ENCODE measurements around the gene ABHD17C.
"Not testable (repeated sequence)": the region's sequence is repeated elsewhere in the genome, so short reads cannot be mapped to it uniquely, and the experiment has no call there.

The ABHD17C gene

GRCh38 chr15:80695099-80695910 lies at the start of gene ABHD17C:
ABHD17C (plus strand) TSS chr15:80695310; CDS start chr15:80695430, 120 bp downstream.
- DNase-seq: no peak

DNA sequence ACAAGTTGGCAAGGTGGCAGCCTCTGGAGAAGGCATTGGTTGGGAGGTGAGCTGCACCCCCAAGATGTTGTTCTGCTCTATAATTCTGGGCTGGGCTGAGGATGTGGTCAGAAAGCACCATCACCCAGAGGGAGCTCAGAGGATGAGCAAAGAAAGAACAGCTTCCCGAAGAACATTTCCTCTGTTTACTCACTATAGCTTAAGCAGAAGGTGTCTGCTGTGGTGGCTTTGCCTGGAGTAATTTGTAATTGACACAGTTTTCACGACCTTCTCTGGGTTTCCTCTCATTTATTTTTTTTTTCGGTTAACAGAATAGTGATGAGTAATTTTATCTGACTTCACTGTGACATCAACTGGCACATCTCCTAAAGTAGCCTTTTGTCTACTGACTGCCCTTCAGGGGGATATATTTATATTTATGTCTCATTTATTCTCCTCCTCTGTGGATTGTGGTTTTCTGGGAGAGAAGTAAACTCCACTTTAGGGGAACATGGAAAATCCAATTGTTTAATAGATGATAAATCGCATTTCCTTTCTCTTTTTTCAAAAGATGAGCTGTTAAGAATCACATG lies 49.5 kb upstream of the ABHD17C start:
- DNase-seq: no peak

- not testable (repeated sequence) for DNase-seq
Measured at GRCh38 chr15:80647424-80647823, 47.7 kb upstream of the ABHD17C start.

GRCh38 chr15:80654299-80654698 lies 40.8 kb upstream of the ABHD17C start:
- DNase-seq: no peak

- no peak for DNase-seq
Measured at GRCh38 chr15:80659375-80659774, 35.7 kb upstream of the ABHD17C start.

- DNase-seq: no peak
Measured at GRCh38 chr15:80660119-80660518, 35.0 kb upstream of the ABHD17C start.

DNA sequence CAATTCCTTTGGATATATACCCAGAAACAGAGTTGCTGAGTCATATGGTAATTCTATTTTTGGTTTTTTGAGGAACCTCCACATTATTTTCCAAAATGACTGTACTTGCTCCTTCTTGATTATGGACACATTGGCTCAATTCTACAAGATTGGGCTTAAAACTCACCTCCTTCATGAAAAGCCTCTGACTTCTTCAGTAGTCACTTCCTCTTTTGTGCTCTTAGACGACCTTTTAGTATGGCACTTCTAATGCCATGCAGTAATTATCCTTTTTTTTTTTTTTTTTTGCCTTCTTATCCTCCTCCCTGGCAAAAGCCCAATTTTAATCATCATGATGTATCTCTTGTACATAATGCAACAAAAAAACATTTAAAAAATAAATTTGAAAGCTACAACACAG lies 33.0 kb upstream of the ABHD17C start:
- DNase-seq: no peak

DNA sequence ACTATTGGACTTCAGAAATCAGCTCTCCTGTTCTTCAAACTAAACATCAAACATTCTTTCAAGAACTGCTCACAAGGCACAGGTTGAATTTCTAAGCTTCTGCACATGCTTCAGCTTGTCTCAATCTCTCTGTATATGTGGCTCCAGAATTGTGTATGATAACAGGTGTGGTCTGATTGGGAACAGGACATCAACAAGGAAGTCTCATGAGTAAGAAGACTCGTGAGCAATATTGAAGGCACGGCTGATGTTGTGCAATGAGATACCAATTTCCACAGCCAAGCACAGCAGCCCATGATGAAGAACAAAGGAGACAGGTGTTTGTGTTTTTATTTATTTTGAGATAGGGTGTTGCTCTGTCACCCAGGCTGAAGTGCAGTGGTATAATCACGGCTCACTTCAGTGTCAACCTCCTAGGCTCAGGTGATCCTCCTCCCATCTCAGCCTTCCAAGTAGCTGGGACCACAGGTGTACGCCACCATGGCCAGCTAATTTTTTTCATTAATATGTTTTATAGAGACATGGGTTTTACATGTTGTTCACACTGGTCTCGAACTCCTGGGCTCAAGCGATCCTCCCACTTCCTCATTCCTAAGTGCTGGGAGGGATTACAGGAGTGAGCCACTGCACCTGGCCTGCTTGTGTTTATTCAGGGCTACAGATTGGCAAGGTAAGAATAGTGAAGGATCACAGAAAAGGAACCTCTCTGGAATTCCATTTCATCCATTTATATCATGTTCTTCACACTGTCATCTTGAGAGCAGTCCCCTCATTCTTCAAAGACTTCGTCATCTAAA lies 32.2 kb upstream of the ABHD17C start:
- no peak for DNase-seq

DNA sequence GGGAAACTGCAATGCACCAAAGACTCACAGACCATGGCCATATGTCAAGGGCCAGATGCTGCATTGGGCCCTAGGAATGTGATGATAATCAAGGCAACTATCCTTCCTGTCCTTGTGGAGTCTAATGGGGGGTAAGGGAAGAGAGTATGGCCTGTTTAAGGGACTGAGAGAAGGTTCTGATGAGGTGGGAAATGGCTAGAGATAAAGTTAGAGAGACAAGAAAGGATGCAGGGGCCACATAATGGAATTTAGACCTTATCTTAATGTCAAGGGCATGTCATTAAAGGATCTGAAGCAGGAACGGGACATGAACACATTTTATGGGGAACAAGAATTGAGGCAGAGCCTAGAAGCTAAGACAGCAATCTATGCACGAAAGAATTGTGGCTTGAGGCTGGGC lies 30.0 kb upstream of the ABHD17C start:
- DNase-seq: no peak

DNA sequence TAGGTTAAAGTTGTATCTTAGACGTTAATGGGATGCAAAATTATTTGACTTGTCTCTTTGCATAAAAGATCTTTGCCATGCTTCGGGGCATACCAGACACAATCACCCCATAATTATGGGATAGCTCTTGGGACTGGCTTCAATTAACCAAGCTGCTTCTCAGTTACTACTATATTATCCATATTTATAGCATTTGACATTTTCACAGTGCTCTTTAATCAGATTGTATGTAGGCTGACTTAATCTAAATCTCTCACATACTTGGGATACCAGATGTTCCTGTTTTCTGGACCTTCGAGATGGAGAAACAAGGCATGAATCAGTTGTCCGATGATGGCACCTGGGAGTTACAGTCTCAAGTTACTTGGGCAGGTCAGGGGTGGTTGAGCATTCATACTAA lies 27.2 kb upstream of the ABHD17C start:
- DNase-seq: no peak

DNA sequence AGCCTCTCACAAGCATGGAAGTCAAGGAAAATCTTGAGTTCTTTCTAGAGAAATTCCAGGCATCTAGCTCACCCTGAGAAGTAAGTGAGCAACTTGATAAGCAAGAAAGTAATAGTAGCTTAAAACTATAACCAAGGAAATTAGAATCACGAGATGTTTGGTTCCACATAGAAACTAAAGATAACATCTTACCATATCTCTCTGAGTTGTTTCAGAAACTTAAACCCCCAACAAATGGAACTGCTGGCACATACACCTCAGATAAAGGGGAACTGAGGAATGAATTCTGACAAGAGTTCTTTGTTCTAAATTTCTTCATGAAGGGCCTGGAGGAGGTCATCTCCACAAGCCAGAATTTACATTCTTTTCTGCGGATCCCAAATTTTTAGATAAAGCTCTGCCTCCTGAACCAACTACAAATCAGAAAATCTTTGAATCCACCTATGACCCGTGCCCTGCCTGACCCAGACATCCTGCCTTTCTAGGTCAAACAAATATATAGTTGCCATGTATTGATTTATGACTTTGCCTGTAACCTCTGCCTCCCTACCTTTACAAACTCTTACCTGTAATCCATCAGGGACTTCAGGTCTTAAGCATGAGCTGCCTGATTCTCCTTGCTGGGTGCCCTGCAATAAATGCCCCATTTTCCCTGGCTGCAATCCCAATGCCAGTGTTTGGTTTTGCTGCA lies 26.4 kb upstream of the ABHD17C start:
- no peak for DNase-seq

GRCh38 chr15:80669663-80670273 lies 25.3 kb upstream of the ABHD17C start:
- no peak for DNase-seq

- DNase-seq: no peak
Measured at GRCh38 chr15:80673561-80674244, 21.4 kb upstream of the ABHD17C start.

GRCh38 chr15:80674245-80674614 lies 20.9 kb upstream of the ABHD17C start:
- no peak for DNase-seq

DNA sequence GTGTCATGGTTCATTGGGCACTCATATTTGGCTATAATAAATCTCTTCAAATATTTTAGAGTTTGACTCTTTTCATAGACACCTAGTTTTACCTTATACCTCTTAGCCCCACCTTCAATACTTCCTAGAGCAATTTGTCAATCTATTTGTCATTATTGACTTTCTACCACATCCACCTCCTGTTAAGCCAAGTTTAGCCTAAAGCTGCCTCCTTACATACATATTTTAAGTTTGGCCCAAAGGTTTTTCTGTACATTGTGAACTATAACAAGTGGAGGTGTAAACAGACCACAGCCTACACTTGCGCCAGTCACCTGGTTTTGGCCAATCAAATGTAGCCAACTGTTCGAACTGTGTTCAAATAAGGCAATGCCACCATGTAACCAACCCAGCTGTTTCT lies 18.1 kb upstream of the ABHD17C start:
- DNase-seq: no peak

GRCh38 chr15:80679167-80679803 lies 15.8 kb upstream of the ABHD17C start:
- no peak for DNase-seq

DNA sequence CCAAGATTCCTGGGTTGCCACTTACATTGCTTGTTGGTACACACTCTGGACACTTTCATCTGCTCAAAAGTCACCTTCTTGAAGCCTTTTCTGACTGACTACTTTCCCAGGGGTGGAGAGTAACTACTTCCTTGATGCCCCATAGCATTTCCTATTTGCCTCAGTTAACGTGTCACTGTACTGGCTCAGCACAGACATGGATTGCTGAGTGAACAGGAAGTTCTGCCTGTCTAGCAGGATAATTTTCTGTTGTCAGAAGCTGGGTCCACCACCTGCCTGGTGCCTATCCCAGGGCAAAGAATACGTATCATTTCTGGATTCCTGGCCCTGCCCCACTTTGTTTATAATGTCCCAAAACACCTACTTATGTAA lies 15.3 kb upstream of the ABHD17C start:
- DNase-seq: no peak

GRCh38 chr15:80682201-80682600 lies 12.9 kb upstream of the ABHD17C start:
- no peak for DNase-seq

DNA sequence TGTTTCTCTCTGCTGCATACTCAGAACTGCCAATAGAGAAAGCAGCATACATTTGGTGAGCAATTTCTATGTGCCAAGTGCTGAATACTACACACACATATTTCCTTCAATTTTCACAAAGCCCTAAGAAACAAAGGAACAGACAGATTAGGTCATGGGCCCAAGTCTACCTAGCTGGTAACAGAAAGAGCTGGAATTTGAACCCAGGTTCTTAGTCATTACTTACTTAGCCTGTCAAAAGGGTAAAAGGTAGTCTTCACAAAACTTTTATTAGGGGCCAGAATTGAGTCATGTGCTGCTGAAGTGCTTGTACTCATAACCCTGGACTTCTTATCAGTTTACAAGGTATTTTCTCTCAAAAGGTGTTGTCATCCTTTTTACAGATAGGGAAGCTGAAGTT lies 10.4 kb upstream of the ABHD17C start:
- no peak for DNase-seq

DNA sequence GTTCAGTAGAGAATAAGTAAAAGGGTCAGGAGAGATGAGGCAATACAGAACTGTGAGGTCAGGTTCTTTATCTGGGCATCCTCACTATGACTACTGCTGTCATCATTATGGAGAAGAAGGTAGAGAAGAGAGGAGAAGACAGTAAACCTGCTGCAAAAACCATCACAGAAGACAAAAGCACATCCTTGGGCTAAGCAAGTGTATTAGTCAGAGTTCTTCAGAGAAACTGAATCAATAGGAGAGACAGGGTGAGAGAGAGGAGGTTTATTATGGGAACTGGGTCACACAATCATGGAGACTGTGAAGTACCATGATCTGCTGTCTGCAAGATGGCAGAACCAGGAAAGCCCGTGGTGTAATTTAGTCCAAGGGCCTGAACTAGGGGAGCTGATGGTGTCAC lies 9.5 kb upstream of the ABHD17C start:
- no peak for DNase-seq

DNA sequence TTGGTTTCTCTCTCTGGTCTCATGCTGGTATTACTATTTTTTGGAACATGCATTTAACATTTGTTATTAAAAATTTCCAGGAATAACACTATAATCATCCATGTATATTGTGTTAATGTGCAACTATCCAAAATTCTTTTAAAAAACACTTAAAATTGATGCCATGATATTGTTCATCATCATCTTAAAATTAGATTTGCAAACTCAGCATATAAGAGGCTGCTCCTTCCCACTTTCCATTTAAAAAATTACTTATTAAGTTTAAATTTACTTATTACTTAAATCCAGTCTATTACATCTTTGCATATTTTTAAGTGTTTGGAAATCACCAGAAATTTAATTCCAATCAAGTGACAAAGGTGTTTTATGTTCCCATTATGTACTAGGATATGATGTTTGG lies 5.8 kb upstream of the ABHD17C start:
- DNase-seq: no peak

DNA sequence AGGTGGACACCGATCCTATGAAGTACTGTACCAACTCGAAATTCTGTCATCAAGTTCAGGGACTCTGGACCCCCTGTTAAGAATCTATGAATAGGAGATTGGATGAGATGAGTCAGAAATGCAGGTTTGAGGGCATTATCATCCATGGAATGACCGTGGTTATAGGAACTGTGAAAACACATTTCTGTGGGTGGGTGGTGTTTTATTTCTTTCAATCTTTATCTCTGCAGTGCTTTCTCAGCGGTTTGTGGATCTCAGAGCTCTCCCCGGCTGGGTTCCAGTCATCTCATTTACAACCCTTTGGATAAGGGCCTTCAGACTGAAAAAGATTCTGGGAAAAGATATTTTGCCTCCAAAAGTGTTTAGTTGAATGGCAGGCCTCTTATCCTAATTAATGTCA lies 5.4 kb upstream of the ABHD17C start:
- DNase-seq: no peak
